ENCODE data around the gene TBC1D2B. TPM values are rescaled to one million over a fixed set of nuclear protein-coding genes. Genes with fewer than 3 reads are reported as not detected.
"Not testable (repeated sequence)": the region's sequence is repeated elsewhere in the genome, so short reads cannot be mapped to it uniquely, and the experiment has no call there.

The TBC1D2B gene
- total RNA-seq, 4 donors from 2014 or later: 32.4 to 41.7 (median 35.3) TPM

DNA sequence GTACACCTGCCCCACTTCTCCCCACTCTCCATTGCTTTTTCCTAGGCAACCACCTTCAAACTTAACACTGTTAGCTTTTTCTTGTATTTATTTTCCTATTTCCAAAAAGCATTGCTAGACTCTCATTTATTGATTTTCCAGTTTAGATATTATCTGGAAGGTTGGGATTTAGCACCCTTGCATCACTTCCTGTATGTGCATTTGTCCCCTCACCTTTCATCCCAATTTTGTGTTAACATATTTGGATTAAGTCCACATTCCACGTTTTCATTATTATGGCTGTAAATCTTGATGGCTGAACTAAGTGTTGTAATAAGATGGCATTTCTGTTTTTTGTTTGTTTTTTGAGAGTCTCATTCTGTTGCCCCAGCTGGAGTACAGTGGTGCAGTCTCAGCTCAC is 109.7 kb downstream of the TBC1D2B start:
- H3K4me3 ChIP-seq (ENCODE audit: low read depth, poor library complexity, severe bottlenecking): no peak overlapping the region
- DNase-seq (ENCODE audit: low spot score in 2 of 2): no peak
- 40 to 42% methylated on average over 1 of the region's 1 CpG for WGBS, 2 donors
- intact Hi-C loops (cut with DNase I; ENCODE audit: low total_unique reads): loop anchor here (5.0 kb wide), 1 partner anchor 140 kb away; no protein-coding TSS in a partner anchor
- TF ChIP-seq POLR2A (IDR thresholded peaks at IDR 0.05): no peak
- TF ChIP-seq, protein P1, sequence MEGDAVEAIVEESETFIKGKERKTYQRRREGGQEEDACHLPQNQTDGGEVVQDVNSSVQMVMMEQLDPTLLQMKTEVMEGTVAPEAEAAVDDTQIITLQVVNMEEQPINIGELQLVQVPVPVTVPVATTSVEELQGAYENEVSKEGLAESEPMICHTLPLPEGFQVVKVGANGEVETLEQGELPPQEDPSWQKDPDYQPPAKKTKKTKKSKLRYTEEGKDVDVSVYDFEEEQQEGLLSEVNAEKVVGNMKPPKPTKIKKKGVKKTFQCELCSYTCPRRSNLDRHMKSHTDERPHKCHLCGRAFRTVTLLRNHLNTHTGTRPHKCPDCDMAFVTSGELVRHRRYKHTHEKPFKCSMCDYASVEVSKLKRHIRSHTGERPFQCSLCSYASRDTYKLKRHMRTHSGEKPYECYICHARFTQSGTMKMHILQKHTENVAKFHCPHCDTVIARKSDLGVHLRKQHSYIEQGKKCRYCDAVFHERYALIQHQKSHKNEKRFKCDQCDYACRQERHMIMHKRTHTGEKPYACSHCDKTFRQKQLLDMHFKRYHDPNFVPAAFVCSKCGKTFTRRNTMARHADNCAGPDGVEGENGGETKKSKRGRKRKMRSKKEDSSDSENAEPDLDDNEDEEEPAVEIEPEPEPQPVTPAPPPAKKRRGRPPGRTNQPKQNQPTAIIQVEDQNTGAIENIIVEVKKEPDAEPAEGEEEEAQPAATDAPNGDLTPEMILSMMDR (IDR thresholded peaks at IDR 0.05): no peak

DNA sequence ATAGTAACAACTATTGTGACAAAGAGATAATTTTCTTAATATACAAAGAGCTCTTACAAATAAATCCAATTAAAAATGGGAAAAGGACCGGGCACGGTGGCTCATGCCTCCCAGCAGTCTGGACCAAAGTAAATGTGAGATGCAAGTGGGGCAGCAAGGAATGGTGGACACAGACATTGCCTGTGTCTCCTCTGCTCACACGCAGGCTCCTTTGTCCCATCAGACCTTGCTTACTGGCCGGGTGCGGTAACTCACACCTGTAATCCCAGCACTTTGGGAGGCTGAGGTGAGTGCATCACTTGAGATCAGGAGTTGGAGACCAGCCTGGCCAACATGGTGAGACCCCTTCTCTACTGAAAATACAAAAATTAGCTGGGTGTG is 110.3 kb downstream of the TBC1D2B start:
- H3K4me3 ChIP-seq (ENCODE audit: low read depth, poor library complexity, severe bottlenecking): not testable (repeated sequence)
- WGBS, 2 donors: 72% methylated on average over 5 of the region's 5 CpGs
- DNase-seq (ENCODE audit: low spot score in 2 of 2): peak in 1 of 2 donors; percentile 59
- intact Hi-C loops (cut with DNase I; ENCODE audit: low total_unique reads): loop anchor here (5.0 kb wide), 1 partner anchor 140 kb away; no protein-coding TSS in a partner anchor

DNA sequence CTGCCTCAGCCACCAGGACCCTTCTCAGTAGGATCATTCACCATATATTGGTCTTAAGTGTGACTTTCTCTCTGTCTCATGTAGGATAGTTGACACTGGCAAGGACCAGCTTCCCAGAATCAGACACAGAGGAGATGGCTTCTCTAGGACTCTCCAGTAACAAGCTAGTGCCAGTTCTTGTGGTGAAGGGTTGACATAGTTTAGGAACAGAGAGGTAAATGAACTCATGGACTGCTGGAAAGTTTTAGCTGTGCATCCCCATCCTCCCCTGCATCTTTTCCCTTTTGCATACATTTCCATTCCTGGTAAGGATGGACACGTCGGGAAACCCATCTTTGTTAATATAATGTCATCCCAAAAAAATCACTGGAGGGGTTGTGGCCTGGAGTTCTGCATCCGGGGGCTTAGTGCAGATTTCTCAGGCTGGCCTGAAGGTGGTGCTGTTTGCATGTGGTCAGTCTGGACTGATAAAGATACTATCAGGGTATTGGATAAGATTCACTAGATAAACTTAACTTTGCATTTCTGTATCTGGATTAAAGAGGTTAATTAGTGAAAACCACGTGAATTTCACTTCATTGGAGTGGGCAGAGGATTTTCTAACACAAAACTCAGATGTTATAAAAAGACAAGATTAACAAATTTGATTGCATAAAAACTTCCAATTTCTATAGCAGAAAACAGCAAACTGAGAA is 110.8 kb downstream of the TBC1D2B start:
- TF ChIP-seq, protein P1 (IDR thresholded peaks at IDR 0.05): peak in 1 of 3 donors; percentile 59
- no peak for TF ChIP-seq POLR2A (IDR thresholded peaks at IDR 0.05)
- intact Hi-C loops (cut with DNase I; ENCODE audit: low total_unique reads): loop anchor here (5.0 kb wide), 1 partner anchor 141 kb away; no protein-coding TSS in a partner anchor
- WGBS, 2 donors: 12 to 15% methylated on average over 4 of the region's 4 CpGs
- no peak overlapping the region for H3K4me3 ChIP-seq (ENCODE audit: low read depth, poor library complexity, severe bottlenecking)
- peak in 1 of 2 donors; percentile 72 for DNase-seq (ENCODE audit: low spot score in 2 of 2)

DNA sequence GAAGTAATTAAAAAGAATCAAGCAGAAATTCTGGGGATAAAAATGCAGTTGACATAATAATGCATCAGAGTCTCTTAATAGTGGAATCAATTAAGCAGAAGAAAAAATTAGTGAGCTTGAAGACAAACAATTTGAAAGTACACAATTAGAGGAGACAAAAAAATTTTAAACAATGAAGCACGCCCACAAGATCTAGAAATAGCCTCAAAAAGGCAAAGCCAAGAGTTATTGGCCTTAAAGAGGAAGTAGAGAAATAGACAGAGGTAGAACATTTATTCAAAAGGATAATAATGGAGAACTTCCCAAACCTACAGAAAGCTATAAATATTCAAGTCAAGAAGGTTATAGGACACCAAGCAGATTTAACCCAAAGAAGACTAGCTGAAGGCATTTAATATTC is 113.3 kb downstream of the TBC1D2B start:
- intact Hi-C loops (cut with DNase I; ENCODE audit: low total_unique reads): no loop called here
- DNase-seq (ENCODE audit: low spot score in 2 of 2): no peak
- TF ChIP-seq, protein P1 (IDR thresholded peaks at IDR 0.05): no peak
- no peak for TF ChIP-seq POLR2A (IDR thresholded peaks at IDR 0.05)
- WGBS, 2 donors: 72 to 73% methylated on average over 1 of the region's 1 CpG
- no peak overlapping the region for H3K4me3 ChIP-seq (ENCODE audit: low read depth, poor library complexity, severe bottlenecking)

DNA sequence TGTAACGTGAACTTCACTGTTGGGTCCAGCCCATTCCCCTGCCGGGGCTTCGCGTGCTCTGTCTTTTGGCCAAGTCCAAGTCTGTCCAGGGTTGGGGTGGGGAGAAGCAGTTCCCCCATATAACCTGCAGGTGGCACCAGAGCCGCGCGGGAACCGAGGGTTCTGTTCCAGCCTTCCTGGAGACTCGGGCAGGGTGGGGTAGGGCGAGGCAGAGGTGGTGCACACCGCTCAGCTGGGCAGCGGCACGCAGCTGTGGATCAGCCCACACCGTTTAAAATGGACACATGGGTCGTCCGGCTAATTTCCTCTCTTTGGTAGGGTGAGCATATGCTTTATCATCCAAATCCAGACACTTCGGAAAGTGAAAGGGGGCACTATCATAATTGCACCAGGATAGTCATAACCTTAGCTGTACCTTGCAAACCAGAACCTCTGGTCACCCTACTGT is 118.1 kb downstream of the TBC1D2B start:
- H3K4me3 ChIP-seq (ENCODE audit: low read depth, poor library complexity, severe bottlenecking): no peak overlapping the region
- TF ChIP-seq, protein P1 (IDR thresholded peaks at IDR 0.05): peak in 1 of 3 donors; percentile 51
- TF ChIP-seq POLR2A (IDR thresholded peaks at IDR 0.05): no peak
- intact Hi-C loops (cut with DNase I; ENCODE audit: low total_unique reads): no loop called here
- peak; percentile 72 to 96 for DNase-seq (ENCODE audit: low spot score in 2 of 2)
- 5 to 6% methylated on average over 17 of the region's 17 CpGs for WGBS, 2 donors

DNA sequence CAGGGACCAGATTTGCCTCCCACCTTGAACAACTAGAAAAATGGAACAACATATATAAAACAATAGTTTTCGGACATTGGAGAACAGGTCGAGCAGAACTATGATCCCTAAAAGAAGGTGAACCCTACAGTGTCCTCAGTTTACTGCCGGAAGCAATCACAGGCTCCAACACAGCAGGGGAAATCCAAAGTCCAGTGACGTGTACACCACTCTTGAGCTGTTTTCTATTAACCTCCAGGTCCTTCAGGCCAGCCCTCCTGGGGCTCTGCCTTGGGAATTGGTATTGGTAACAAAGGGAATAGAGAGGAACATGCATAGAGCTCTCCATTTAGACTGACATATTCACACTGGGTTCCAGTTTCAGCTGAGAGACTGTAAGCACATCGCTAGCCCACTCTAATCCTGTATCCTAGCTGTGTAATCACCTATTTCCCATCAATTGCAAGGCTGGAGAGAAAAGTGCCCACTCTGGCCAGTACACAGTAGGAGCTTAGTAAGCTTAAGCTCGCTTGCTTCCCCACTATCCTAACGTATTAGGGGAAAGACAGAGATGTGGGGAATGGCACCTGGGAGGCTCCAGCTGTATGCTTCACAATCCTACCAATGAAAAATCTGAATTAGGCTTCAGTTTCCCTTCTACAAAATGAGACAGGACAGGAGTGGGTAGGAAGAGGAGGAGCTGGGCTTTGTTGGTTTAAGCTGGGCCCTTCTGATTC is 118.6 kb downstream of the TBC1D2B start:
- H3K4me3 ChIP-seq (ENCODE audit: low read depth, poor library complexity, severe bottlenecking); intact Hi-C loops (cut with DNase I; ENCODE audit: low total_unique reads): not testable (repeated sequence)
- DNase-seq (ENCODE audit: low spot score in 2 of 2): peak in 1 of 2 donors; percentile 39
- 62 to 67% methylated on average over 7 of the region's 7 CpGs for WGBS, 2 donors

DNA sequence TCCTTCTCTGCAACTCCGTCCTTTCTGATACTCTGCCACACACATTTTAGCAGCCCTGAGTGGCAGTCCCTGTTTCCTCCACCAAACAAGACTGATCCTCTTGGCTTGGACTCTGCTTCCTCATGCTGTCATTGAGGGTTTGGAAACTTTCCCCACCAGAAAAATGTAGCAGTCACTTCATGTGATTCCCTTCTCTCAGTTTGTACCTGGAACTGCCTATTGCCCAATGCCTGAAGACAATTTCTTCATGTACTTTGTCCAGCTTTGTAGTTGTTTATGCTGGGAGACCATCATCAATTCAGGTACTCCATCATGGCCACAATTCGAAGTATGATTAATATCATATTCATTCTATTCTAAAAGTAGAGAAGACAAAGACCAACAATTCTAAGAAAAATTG is 119.5 kb downstream of the TBC1D2B start:
- H3K4me3 ChIP-seq (ENCODE audit: low read depth, poor library complexity, severe bottlenecking); intact Hi-C loops (cut with DNase I; ENCODE audit: low total_unique reads): not testable (repeated sequence)
- DNase-seq (ENCODE audit: low spot score in 2 of 2): peak in 1 of 2 donors; percentile 3
- 90 to 93% methylated on average over 2 of the region's 2 CpGs for WGBS, 2 donors

DNA sequence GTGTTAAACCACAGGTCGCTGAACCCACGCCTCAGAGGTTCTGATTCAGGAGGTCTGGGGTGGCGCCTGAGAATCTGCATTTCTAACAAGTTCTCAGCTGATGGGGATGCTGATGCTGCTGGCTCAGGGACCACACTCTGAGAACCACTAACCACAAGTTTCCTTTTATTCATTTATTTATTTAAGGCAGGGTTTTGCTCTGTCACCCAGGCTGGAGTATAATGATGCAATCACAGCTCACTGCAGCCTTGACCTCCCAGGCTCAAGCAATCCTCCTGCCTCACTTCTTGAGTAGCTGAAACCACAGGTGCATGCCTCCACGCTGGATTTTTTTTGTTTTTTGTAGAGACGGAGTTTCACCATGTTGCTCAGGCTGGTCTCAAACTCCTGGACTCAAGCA is 123.6 kb downstream of the TBC1D2B start:
- 76 to 84% methylated on average over 5 of the region's 5 CpGs for WGBS, 2 donors
- DNase-seq (ENCODE audit: low spot score in 2 of 2): peak in 1 of 2 donors; percentile 17
- H3K4me3 ChIP-seq (ENCODE audit: low read depth, poor library complexity, severe bottlenecking); intact Hi-C loops (cut with DNase I; ENCODE audit: low total_unique reads): not testable (repeated sequence)

DNA sequence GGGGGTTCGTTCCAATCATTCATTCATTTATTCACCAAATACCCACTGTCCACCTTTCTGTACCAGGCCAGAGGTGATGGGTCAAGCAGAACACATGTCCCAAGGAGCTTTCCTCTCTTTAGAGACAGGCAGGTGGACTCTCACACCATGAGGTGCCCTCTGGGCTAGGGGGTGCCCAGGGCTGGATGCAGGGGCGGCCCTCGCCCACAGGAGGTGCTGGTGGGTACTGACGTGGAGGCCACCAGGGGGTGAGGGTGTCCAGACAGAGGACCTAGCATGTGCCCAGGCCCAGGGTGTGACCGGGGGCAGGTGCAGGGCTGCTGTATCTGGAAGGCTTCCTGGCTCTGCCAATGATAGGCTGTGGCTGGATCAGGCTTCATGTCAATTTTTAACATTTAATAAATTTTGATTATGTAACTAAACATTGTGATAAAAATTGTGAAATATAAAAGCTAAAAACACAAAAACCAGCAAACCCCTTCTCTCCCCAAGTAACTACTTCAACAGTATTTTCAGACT is 124.5 kb downstream of the TBC1D2B start:
- WGBS, 2 donors: 83% methylated on average over 5 of the region's 5 CpGs; no CpG with 5 or more reads in 1 of the 2 donors
- H3K4me3 ChIP-seq (ENCODE audit: low read depth, poor library complexity, severe bottlenecking); intact Hi-C loops (cut with DNase I; ENCODE audit: low total_unique reads): not testable (repeated sequence)
- peak in 1 of 2 donors; percentile 81 for DNase-seq (ENCODE audit: low spot score in 2 of 2)

DNA sequence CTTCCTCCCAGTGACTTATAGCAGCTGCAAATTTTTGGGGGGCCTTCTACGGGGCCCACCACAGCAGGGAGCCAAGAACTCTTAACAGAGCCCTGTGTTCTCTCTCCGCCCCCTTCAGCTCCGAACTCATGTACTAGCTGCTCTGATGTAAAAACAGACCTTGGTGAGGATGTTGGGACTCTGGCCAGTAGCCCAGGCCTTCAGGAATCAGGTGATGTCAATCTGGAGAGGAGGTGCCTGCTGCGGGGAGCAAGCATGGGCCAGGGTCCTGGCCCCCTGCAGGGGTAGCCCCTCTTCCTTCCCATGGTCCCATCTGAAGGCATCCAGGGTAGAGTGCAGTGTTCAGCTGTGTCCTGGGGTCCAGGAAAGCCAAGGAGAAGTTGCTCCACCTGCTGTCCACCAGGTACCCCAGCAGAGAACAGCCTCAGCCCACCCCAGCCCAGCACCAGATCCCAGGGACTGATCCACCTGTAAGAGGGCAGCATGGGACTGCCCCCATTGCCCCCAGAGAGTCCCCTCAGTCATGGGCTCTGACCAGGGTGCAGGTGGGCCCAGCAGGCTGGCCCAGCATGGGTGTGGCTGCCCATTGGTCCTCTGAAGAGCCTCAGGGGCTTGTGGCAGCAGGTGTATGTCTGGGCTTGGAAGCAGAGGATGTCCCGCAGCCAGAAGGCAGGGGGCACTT is 126.3 kb downstream of the TBC1D2B start:
- WGBS, 2 donors: 88 to 92% methylated on average over 3 to 4 of the region's 5 CpGs
- H3K4me3 ChIP-seq (ENCODE audit: low read depth, poor library complexity, severe bottlenecking); intact Hi-C loops (cut with DNase I; ENCODE audit: low total_unique reads): not testable (repeated sequence)
- peak in 1 of 2 donors; percentile 74 for DNase-seq (ENCODE audit: low spot score in 2 of 2)

All from lower leg skin (tissue), 4 donors.